OCI-LY7 (cell line): Measurements from ENCODE around the gene BRAF.

Source experiments
- CTCF ChIP-seq: fragments of 200-600 bp; sonication (generic); conservative IDR thresholded peaks from 2 replicates; pipeline ENCODE4 v1.5.1; 2014; ENCODE audit warnings: mild to moderate bottlenecking, antibody characterized with exemption, low read length, moderate library complexity, mixed read lengths
- EZH2phosphoT487 ChIP-seq: fragments of 200-600 bp; sonication (generic); IDR thresholded peaks from 2 replicates; pipeline ENCODE4 v1.6.1; 2018; ENCODE audit warnings: low read depth, borderline replicate concordance, mild to moderate bottlenecking, mixed run types, antibody characterized with exemption, low read length, moderate library complexity, mixed read lengths

- TF ChIP-seq CTCF (no peak), EZH2phosphoT487 (no peak)
These were observed 47.6 kb upstream of the BRAF start for GRCh38 chr7:140972344-140972743.
